Transverse colon (tissue), 4 donors: ENCODE results near the gene ADCY2.

Source experiments
- CTCF ChIP-seq, 5 experiments: fragments of 200-600 bp in 3 of 5; fragments of 450-650 bp in 2 of 5; sonication (generic) in 3 of 5; IDR thresholded peaks; 1 replicate in 2 of 5; 2 replicates in 3 of 5; pipeline ENCODE4 v1.5.1; 2016 to 2017; ENCODE audit warnings: antibody characterized with exemption in 5 of 5, inconsistent platforms in 3 of 5, mild to moderate bottlenecking in 2 of 5, moderate library complexity in 1 of 5
- POLR2A ChIP-seq: fragments of 450-650 bp; IDR thresholded peaks from one replicate; pipeline ENCODE4 v1.6.1; 2016; ENCODE audit warnings: antibody characterized with exemption, mild to moderate bottlenecking, moderate library complexity
- POLR2AphosphoS5 ChIP-seq, 3 donors: sonication (generic); formaldehyde crosslinking; IDR thresholded peaks; one replicate each; pipeline ENCODE4 v1.6.1; 2016; ENCODE audit warnings: antibody characterized with exemption in 3 of 3

GRCh38 chr5:7673658-7674057 is 277.7 kb downstream of the ADCY2 start:
- TF ChIP-seq POLR2AphosphoS5 (IDR thresholded peaks at IDR 0.05): no peak
- TF ChIP-seq POLR2A: no peak
- TF ChIP-seq CTCF (IDR thresholded peaks at IDR 0.05): no peak
